ENCODE results near the gene NPHS1. TPM values are rescaled to one million over a fixed set of nuclear protein-coding genes. Genes with fewer than 3 reads are reported as not detected.

Gene NPHS1
- total RNA-seq, 1 experiment from 2014 or later, result 0.67 TPM

DNA sequence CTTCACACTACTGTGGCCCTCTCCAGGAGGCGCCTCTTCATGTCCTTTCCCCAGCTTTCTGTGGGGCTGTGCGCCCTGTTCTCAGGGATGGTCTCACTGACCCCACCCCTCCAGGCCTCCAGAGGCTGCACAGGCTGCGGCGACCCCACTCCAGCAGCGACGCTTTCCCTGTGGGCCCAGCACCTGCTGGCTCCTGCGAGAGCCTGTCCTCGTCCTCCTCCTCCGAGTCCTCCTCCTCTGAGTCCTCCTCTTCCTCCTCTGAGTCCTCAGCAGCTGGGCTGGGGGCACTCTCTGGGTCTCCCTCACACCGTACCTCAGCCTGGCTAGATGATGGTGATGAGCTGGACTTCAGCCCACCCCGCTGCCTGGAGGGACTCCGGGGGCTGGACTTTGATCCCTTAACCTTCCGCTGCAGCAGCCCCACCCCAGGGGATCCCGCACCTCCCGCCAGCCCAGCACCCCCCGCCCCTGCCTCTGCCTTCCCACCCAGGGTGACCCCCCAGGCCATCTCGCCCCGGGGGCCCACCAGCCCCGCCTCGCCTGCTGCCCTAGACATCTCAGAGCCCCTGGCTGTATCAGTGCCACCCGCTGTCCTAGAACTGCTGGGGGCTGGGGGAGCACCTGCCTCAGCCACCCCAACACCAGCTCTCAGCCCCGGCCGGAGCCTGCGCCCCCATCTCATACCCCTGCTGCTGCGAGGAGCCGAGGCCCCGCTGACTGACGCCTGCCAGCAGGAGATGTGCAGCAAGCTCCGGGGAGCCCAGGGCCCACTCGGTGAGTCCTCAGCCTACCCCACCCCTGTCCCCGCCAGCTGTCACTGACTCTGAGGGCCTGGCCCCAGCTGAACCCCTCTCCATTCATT is 65.8 kb downstream of the NPHS1 start:
- in situ Hi-C loops (cut with HindIII; ENCODE audit: low pct_unique_long_range_greater_than_20kb, low sequenced_read_pairs) (no loop called here), intact Hi-C loops (cut with micrococcal nuclease; ENCODE audit: unreplicated experiment) (no loop called here)
- Histone ChIP-seq H3K4me3 (ENCODE audit: low read depth in 2 of 2, low read length in 2 of 2) (no peak overlapping the region), H3K27me3 (ENCODE audit: control insufficient read depth, insufficient read depth, low read length) (no peaks in the 10 kb centered on the region), H3K4me1 (ENCODE audit: control insufficient read depth, insufficient read depth, low read length) (no peaks in the 10 kb centered on the region; the same call in 1 of the 2 replicates), H3K36me3 (ENCODE audit: control insufficient read depth, insufficient read depth, low read length) (no peaks in the 10 kb centered on the region), H3K27ac (ENCODE audit: low read length) (no peak overlapping the region), H3K9me3 (ENCODE audit: control insufficient read depth, insufficient read depth, low read depth, low read length) (no peaks in the 10 kb centered on the region)
- TF ChIP-seq POLR2AphosphoS5 (IDR thresholded peaks at IDR 0.05; ENCODE audit: low read depth, low read length) (no peak), TCF7L2 (IDR thresholded peaks at IDR 0.05; ENCODE audit: low read depth, low read length) (no peak), SIN3A (IDR thresholded peaks at IDR 0.05; ENCODE audit: borderline replicate concordance, insufficient read depth, low read depth, low read length) (no peak)
- TF ChIP-seq, protein P1, sequence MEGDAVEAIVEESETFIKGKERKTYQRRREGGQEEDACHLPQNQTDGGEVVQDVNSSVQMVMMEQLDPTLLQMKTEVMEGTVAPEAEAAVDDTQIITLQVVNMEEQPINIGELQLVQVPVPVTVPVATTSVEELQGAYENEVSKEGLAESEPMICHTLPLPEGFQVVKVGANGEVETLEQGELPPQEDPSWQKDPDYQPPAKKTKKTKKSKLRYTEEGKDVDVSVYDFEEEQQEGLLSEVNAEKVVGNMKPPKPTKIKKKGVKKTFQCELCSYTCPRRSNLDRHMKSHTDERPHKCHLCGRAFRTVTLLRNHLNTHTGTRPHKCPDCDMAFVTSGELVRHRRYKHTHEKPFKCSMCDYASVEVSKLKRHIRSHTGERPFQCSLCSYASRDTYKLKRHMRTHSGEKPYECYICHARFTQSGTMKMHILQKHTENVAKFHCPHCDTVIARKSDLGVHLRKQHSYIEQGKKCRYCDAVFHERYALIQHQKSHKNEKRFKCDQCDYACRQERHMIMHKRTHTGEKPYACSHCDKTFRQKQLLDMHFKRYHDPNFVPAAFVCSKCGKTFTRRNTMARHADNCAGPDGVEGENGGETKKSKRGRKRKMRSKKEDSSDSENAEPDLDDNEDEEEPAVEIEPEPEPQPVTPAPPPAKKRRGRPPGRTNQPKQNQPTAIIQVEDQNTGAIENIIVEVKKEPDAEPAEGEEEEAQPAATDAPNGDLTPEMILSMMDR (IDR thresholded peaks at IDR 0.05), result no peak
- TF ChIP-seq, protein P2, sequence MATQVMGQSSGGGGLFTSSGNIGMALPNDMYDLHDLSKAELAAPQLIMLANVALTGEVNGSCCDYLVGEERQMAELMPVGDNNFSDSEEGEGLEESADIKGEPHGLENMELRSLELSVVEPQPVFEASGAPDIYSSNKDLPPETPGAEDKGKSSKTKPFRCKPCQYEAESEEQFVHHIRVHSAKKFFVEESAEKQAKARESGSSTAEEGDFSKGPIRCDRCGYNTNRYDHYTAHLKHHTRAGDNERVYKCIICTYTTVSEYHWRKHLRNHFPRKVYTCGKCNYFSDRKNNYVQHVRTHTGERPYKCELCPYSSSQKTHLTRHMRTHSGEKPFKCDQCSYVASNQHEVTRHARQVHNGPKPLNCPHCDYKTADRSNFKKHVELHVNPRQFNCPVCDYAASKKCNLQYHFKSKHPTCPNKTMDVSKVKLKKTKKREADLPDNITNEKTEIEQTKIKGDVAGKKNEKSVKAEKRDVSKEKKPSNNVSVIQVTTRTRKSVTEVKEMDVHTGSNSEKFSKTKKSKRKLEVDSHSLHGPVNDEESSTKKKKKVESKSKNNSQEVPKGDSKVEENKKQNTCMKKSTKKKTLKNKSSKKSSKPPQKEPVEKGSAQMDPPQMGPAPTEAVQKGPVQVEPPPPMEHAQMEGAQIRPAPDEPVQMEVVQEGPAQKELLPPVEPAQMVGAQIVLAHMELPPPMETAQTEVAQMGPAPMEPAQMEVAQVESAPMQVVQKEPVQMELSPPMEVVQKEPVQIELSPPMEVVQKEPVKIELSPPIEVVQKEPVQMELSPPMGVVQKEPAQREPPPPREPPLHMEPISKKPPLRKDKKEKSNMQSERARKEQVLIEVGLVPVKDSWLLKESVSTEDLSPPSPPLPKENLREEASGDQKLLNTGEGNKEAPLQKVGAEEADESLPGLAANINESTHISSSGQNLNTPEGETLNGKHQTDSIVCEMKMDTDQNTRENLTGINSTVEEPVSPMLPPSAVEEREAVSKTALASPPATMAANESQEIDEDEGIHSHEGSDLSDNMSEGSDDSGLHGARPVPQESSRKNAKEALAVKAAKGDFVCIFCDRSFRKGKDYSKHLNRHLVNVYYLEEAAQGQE (IDR thresholded peaks at IDR 0.05; ENCODE audit: insufficient read depth in 1 of 2, low read depth in 2 of 2, low read length in 1 of 2), result no peak
- DNase-seq (ENCODE audit: low read depth, low spot score) (no peak), ATAC-seq (no peak)
- ChIA-PET CTCF (interaction anchor here (0.6 kb wide), 1 partner anchor 268 kb away, joined by 4 read pairs; the partner anchor contains the start of gene THAP8), POLR2A (interaction anchor here (0.7 kb wide), 1 partner anchor 331 kb away, joined by 3 read pairs; no protein-coding TSS in a partner anchor)
- no TSS peak for BruUV-seq (replicated peaks)

DNA sequence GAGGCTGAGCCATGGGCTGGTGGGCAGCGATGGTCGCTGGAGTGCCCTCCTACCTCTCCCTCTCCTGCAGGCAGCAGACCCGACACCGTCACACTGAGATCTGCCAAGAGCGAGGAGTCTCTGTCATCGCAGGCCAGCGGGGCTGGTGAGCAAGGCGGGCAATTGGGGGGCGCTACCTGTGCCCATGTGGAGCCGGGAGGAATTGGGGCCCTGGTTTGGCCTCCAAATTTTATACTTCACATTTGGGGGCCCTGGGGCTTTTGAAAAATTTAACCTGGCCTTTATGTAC is 67.0 kb downstream of the NPHS1 start:
- no peak for DNase-seq (ENCODE audit: low read depth, low spot score)
- H3K27me3 ChIP-seq (ENCODE audit: control insufficient read depth, insufficient read depth, low read length), result no peaks in the 10 kb centered on the region
- in situ Hi-C loops (cut with HindIII; ENCODE audit: low pct_unique_long_range_greater_than_20kb, low sequenced_read_pairs), result no loop called here
- H3K36me3 ChIP-seq (ENCODE audit: control insufficient read depth, insufficient read depth, low read length), result no peaks in the 10 kb centered on the region
- H3K4me3 ChIP-seq (ENCODE audit: low read depth in 2 of 2, low read length in 2 of 2), result no peak overlapping the region
- CTCF ChIA-PET, result no interaction called here
- no peaks in the 10 kb centered on the region; the same call in 1 of the 2 replicates for H3K4me1 ChIP-seq (ENCODE audit: control insufficient read depth, insufficient read depth, low read length)
- TF ChIP-seq, protein P2 (IDR thresholded peaks at IDR 0.05; ENCODE audit: insufficient read depth in 1 of 2, low read depth in 2 of 2, low read length in 1 of 2), result no peak
- TF ChIP-seq, protein P1 (IDR thresholded peaks at IDR 0.05), result no peak
- TF ChIP-seq POLR2AphosphoS5 (IDR thresholded peaks at IDR 0.05; ENCODE audit: low read depth, low read length) (no peak), SIN3A (IDR thresholded peaks at IDR 0.05; ENCODE audit: borderline replicate concordance, insufficient read depth, low read depth, low read length) (no peak), TCF7L2 (IDR thresholded peaks at IDR 0.05; ENCODE audit: low read depth, low read length) (no peak)
- ATAC-seq, result no peak
- intact Hi-C loops (cut with micrococcal nuclease; ENCODE audit: unreplicated experiment), result no loop called here
- no peak overlapping the region for H3K27ac ChIP-seq (ENCODE audit: low read length)
- BruUV-seq (replicated peaks), result no TSS peak
- POLR2A ChIA-PET, result no interaction called here
- H3K9me3 ChIP-seq (ENCODE audit: control insufficient read depth, insufficient read depth, low read depth, low read length), result no peaks in the 10 kb centered on the region
